HG02571 (cell line): ENCODE measurements around the gene SNX9.

ENCODE experiments used
- ATAC-seq: cut with Tn5 transposase; IDR thresholded peaks from one replicate; pipeline ENCODE4 v1.9.1; 2021; ENCODE audit warnings: mild to moderate bottlenecking, moderate library complexity; ENCODE audit not compliant: unreplicated experiment

The SNX9 gene

GRCh38 chr6:157800420-157801237, 22.4 kb upstream of the SNX9 start:
- peak; percentile 95 for ATAC-seq

- ATAC-seq = no peak
Measured at GRCh38 chr6:157804448-157805327, 18.4 kb upstream of the SNX9 start.

GRCh38 chr6:157806131-157806855, 16.8 kb upstream of the SNX9 start:
- no peak for ATAC-seq

GRCh38 chr6:157806856-157807215, 16.2 kb upstream of the SNX9 start:
- no peak for ATAC-seq

GRCh38 chr6:157808405-157808950, 14.6 kb upstream of the SNX9 start:
- ATAC-seq = no peak

- no peak for ATAC-seq
Measured at GRCh38 chr6:157809613-157810012, 13.4 kb upstream of the SNX9 start.

- ATAC-seq = no peak
Measured at GRCh38 chr6:157811137-157811475, 11.9 kb upstream of the SNX9 start.

GRCh38 chr6:157811476-157812173, 11.4 kb upstream of the SNX9 start:
- ATAC-seq = no peak

GRCh38 chr6:157812425-157813171, 10.4 kb upstream of the SNX9 start:
- ATAC-seq = no peak

GRCh38 chr6:157813191-157813590, 9.9 kb upstream of the SNX9 start:
- no peak for ATAC-seq

GRCh38 chr6:157813750-157814455, 9.1 kb upstream of the SNX9 start:
- ATAC-seq = no peak

- ATAC-seq = no peak
Measured at GRCh38 chr6:157814883-157815282, 8.2 kb upstream of the SNX9 start.

GRCh38 chr6:157821342-157822033, 1.6 kb upstream of the SNX9 start:
- no peak for ATAC-seq

- peak; percentile 9 for ATAC-seq
Measured at GRCh38 chr6:157822245-157823000, 623 bp upstream of the SNX9 start.

- ATAC-seq = peak; percentile 53
Measured at GRCh38 chr6:157823528-157824370, 703 bp downstream of the SNX9 start.

- no peak for ATAC-seq
Measured at GRCh38 chr6:157825243-157825904, 2.3 kb downstream of the SNX9 start.
